CD4-positive, CD25-positive, alpha-beta regulatory T cell (primary cell): ENCODE data around the gene NEURL2. TPM values are rescaled to one million over a fixed set of nuclear protein-coding genes. Genes with fewer than 3 reads are reported as not detected.

Source experiments
- ATAC-seq, 2 donors: fragments of 150-1000 bp; cut with Tn5 transposase; one replicate each; pipeline ENCODE4 v1.10.0; 2021; ENCODE audit warnings: low read depth in 2 of 2, moderate number of reproducible peaks in 2 of 2, moderate library complexity in 1 of 2
- DNase-seq, 3 donors: peaks; one replicate each; pipeline versions ENCODE4 v3.0.0 to v3.0.0-alpha.2; 2012 to 2022; ENCODE audit warnings: mixed read lengths in 1 of 3
- H3K27ac ChIP-seq: one replicate; pipeline ENCODE4 v1.7.0; 2013; ENCODE audit warnings: mild to moderate bottlenecking, low read length; ENCODE audit not compliant: insufficient read depth, poor library complexity, severe bottlenecking
- H3K27me3 ChIP-seq: one replicate; pipeline ENCODE4 v1.7.0; 2013; ENCODE audit warnings: low read length; ENCODE audit not compliant: control insufficient read depth, insufficient read depth
- H3K36me3 ChIP-seq: one replicate; pipeline ENCODE4 v1.7.0; 2013; ENCODE audit warnings: mild to moderate bottlenecking, low read length, moderate library complexity; ENCODE audit not compliant: control insufficient read depth, insufficient read depth
- H3K4me1 ChIP-seq: 2 replicates; pipeline ENCODE4 v1.7.0; 2013; ENCODE audit warnings: mild to moderate bottlenecking, low read length; ENCODE audit not compliant: insufficient read depth, control insufficient read depth, poor library complexity, severe bottlenecking
- H3K4me3 ChIP-seq: one replicate; pipeline ENCODE4 v1.7.0; 2013; ENCODE audit warnings: low read depth, mild to moderate bottlenecking, low read length, moderate library complexity
- H3K9me3 ChIP-seq, 2 experiments: 1 replicate in 1 of 2; 2 replicates in 1 of 2; pipeline ENCODE4 v1.7.0; 2013; ENCODE audit warnings: low read length in 2 of 2, mild to moderate bottlenecking in 1 of 2, moderate library complexity in 1 of 2; ENCODE audit not compliant: control insufficient read depth in 2 of 2
- H3K27ac Mint-ChIP-seq, 3 donors: one replicate each; pipeline ENCODE4 v1.8.0; 2020 to 2022; ENCODE audit warnings: mild to moderate bottlenecking in 3 of 3, mixed read lengths in 3 of 3, moderate library complexity in 2 of 3
- H3K27me3 Mint-ChIP-seq: one replicate; pipeline ENCODE4 v1.8.0; 2022; ENCODE audit warnings: mild to moderate bottlenecking, mixed read lengths
- H3K36me3 Mint-ChIP-seq: one replicate; pipeline ENCODE4 v1.8.0; 2020; ENCODE audit warnings: mixed read lengths
- H3K4me1 Mint-ChIP-seq, 4 donors: one replicate each; pipeline ENCODE4 v1.8.0; 2020 to 2022; ENCODE audit warnings: mixed read lengths in 4 of 4, mild to moderate bottlenecking in 1 of 4
- H3K4me3 Mint-ChIP-seq, 4 donors: one replicate each; pipeline ENCODE4 v1.8.0; 2020 to 2022; ENCODE audit warnings: mild to moderate bottlenecking in 4 of 4, mixed read lengths in 4 of 4, moderate library complexity in 3 of 4
- H3K9me3 Mint-ChIP-seq, 7 donors: one replicate each; pipeline ENCODE4 v1.8.0; 2020 to 2022; ENCODE audit warnings: mixed read lengths in 7 of 7, mild to moderate bottlenecking in 3 of 7, moderate library complexity in 2 of 7
- polyA plus RNA-seq, 4 donors: library from polyadenylated mRNA; unstranded; fragments of 300-500 nt; fragmentation: Illumina TruSeq; gene quantifications; one replicate each; pipeline ENCODE4 v1.2.3, GENCODE V29; 2021
- total RNA-seq: library from RNA; stranded (reverse); gene quantifications from one replicate; pipeline ENCODE4 v1.2.3, GENCODE V29; 2022

The NEURL2 gene
- total RNA-seq: 0.76 TPM
- polyA plus RNA-seq: 1 to 10 TPM; 1.4 to 3.0 (median 2.5) TPM

GRCh38 chr20:45890985-45891983 lies at the start of gene NEURL2, which contains the start of gene CTSA:
Gene NEURL2 (minus strand): TSS chr20:45891208. CDS start chr20:45890991, 217 bp downstream.
Gene CTSA (plus strand): TSS chr20:45891335. CDS start chr20:45891569, 234 bp downstream.
- H3K4me1 ChIP-seq: peaks cover 35% of the 10 kb centered on the region
- peak; percentile 80 to 89 (median 80) for DNase-seq

GRCh38 chr20:45940469-45940868 lies 49.5 kb upstream of the NEURL2 start:
- H3K36me3 ChIP-seq: peaks cover 74% of the 10 kb centered on the region
- Mint-ChIP-seq H3K36me3 (peaks cover 38% of the 10 kb centered on the region), H3K27ac (no peak overlapping the region)

More at GRCh38 chr20:45890985-45891983, at the start of gene NEURL2, which contains the start of gene CTSA:
- no peaks in the 10 kb centered on the region for H3K9me3 Mint-ChIP-seq
- Histone ChIP-seq H3K27me3 (no peaks in the 10 kb centered on the region), H3K4me3 (peak within 1 kb of the TSS; percentile 73), H3K9me3 (no peaks in the 10 kb centered on the region), H3K36me3 (peaks cover 15% of the 10 kb centered on the region), H3K27ac (peak within 1 kb of the TSS; percentile 67)
- H3K4me3 Mint-ChIP-seq: peak within 1 kb of the TSS; percentile 93 to 94 (median 94)
- H3K27me3 Mint-ChIP-seq: no peaks in the 10 kb centered on the region
- peaks cover 15 to 59% (median 27%) of the 10 kb centered on the region in 4 donors for H3K4me1 Mint-ChIP-seq
- ATAC-seq: peak; percentile 73 to 76
- H3K36me3 Mint-ChIP-seq: peaks cover 14% of the 10 kb centered on the region
- peak within 1 kb of the TSS; percentile 89 to 97 (median 95) for H3K27ac Mint-ChIP-seq

GRCh38 chr20:45940053-45940452 lies 49.0 kb upstream of the NEURL2 start:
- peak overlapping the region in 1 of 4 donors; percentile 48 for H3K4me3 Mint-ChIP-seq
- H3K27ac Mint-ChIP-seq: peak overlapping the region in 1 of 3 donors; percentile 20
- DNase-seq (no peak), ATAC-seq (no peak)
- Histone ChIP-seq H3K27ac (no peak overlapping the region), H3K4me1 (peaks cover 33% of the 10 kb centered on the region), H3K9me3 (no peaks in the 10 kb centered on the region), H3K4me3 (no peak overlapping the region), H3K36me3 (peaks cover 70% of the 10 kb centered on the region), H3K27me3 (no peaks in the 10 kb centered on the region)
- peaks cover 5 to 29% (median 20%) of the 10 kb centered on the region in 4 donors for H3K4me1 Mint-ChIP-seq
- peaks cover 38% of the 10 kb centered on the region for H3K36me3 Mint-ChIP-seq
- no peaks in the 10 kb centered on the region for H3K27me3 Mint-ChIP-seq
- H3K9me3 Mint-ChIP-seq: no peaks in the 10 kb centered on the region

More at GRCh38 chr20:45940469-45940868, 49.5 kb upstream of the NEURL2 start:
- Histone ChIP-seq H3K9me3 (no peaks in the 10 kb centered on the region), H3K4me3 (no peak overlapping the region), H3K4me1 (peaks cover 33% of the 10 kb centered on the region), H3K27ac (no peak overlapping the region), H3K27me3 (no peaks in the 10 kb centered on the region)
- no peak for ATAC-seq
- H3K9me3 Mint-ChIP-seq: no peaks in the 10 kb centered on the region
- H3K4me1 Mint-ChIP-seq: peaks cover 5 to 26% (median 18%) of the 10 kb centered on the region in 4 donors
- H3K27me3 Mint-ChIP-seq: no peaks in the 10 kb centered on the region
- no peak overlapping the region for H3K4me3 Mint-ChIP-seq
- no peak for DNase-seq

GRCh38 chr20:45938727-45939438 lies 47.9 kb upstream of the NEURL2 start:
- H3K4me1 Mint-ChIP-seq: peaks cover 5 to 32% (median 20%) of the 10 kb centered on the region in 4 donors
- Histone ChIP-seq H3K4me3 (no peak overlapping the region), H3K27ac (no peak overlapping the region), H3K9me3 (no peaks in the 10 kb centered on the region), H3K27me3 (no peaks in the 10 kb centered on the region), H3K36me3 (peaks cover 58% of the 10 kb centered on the region), H3K4me1 (peaks cover 33% of the 10 kb centered on the region)
- DNase-seq (no peak), ATAC-seq (no peak)
- no peaks in the 10 kb centered on the region for H3K9me3 Mint-ChIP-seq
- peak overlapping the region; percentile 23 to 86 (median 66) for H3K4me3 Mint-ChIP-seq
- H3K27ac Mint-ChIP-seq: peak overlapping the region; percentile 90 to 95 (median 90)
- no peaks in the 10 kb centered on the region for H3K27me3 Mint-ChIP-seq
- peaks cover 28% of the 10 kb centered on the region for H3K36me3 Mint-ChIP-seq

GRCh38 chr20:45937765-45938164 lies 46.8 kb upstream of the NEURL2 start:
- H3K4me3 Mint-ChIP-seq: peak overlapping the region; percentile 77 to 86 (median 83)
- Histone ChIP-seq H3K27ac (peak overlapping the region; percentile 49), H3K27me3 (no peaks in the 10 kb centered on the region), H3K4me1 (peaks cover 39% of the 10 kb centered on the region), H3K9me3 (no peaks in the 10 kb centered on the region), H3K4me3 (no peak overlapping the region), H3K36me3 (peaks cover 47% of the 10 kb centered on the region)
- no peaks in the 10 kb centered on the region for H3K27me3 Mint-ChIP-seq
- no peaks in the 10 kb centered on the region for H3K9me3 Mint-ChIP-seq
- H3K4me1 Mint-ChIP-seq: peaks cover 10 to 38% (median 26%) of the 10 kb centered on the region in 4 donors
- H3K36me3 Mint-ChIP-seq: peaks cover 27% of the 10 kb centered on the region
- no peak for ATAC-seq
- peak overlapping the region; percentile 90 to 95 (median 92) for H3K27ac Mint-ChIP-seq
- DNase-seq: peak in 1 of 3 donors; percentile 29

GRCh38 chr20:45935416-45936046 lies 44.5 kb upstream of the NEURL2 start:
- peaks cover 10 to 38% (median 26%) of the 10 kb centered on the region in 4 donors for H3K4me1 Mint-ChIP-seq
- peak in 1 of 3 donors; percentile 57 for DNase-seq
- peak overlapping the region; percentile 98 for H3K4me3 ChIP-seq
- H3K27me3 ChIP-seq: no peaks in the 10 kb centered on the region
- H3K4me1 ChIP-seq: peaks cover 39% of the 10 kb centered on the region
- H3K9me3 ChIP-seq: no peaks in the 10 kb centered on the region
- H3K36me3 Mint-ChIP-seq: peaks cover 27% of the 10 kb centered on the region
- H3K9me3 Mint-ChIP-seq: no peaks in the 10 kb centered on the region
- peak in 1 of 2 donors; percentile 6 for ATAC-seq
- H3K27ac ChIP-seq: peak overlapping the region; percentile 99
- no peaks in the 10 kb centered on the region for H3K27me3 Mint-ChIP-seq
- peak overlapping the region; percentile 90 to 98 (median 96) for H3K4me3 Mint-ChIP-seq
- peak overlapping the region; percentile 96 to 98 (median 97) for H3K27ac Mint-ChIP-seq
- H3K36me3 ChIP-seq: peaks cover 33% of the 10 kb centered on the region
